GM12801 (cell line): ENCODE results near the gene ZNF71.

Experiments used
- TF ChIP-seq, protein P1 (sequence below): IDR thresholded peaks from one replicate; pipeline ENCODE4 v1.5.1; 2011; ENCODE audit warnings: control low read depth; ENCODE audit not compliant: insufficient read length; ENCODE audit errors: extremely low read depth

ZNF71 gene

DNA sequence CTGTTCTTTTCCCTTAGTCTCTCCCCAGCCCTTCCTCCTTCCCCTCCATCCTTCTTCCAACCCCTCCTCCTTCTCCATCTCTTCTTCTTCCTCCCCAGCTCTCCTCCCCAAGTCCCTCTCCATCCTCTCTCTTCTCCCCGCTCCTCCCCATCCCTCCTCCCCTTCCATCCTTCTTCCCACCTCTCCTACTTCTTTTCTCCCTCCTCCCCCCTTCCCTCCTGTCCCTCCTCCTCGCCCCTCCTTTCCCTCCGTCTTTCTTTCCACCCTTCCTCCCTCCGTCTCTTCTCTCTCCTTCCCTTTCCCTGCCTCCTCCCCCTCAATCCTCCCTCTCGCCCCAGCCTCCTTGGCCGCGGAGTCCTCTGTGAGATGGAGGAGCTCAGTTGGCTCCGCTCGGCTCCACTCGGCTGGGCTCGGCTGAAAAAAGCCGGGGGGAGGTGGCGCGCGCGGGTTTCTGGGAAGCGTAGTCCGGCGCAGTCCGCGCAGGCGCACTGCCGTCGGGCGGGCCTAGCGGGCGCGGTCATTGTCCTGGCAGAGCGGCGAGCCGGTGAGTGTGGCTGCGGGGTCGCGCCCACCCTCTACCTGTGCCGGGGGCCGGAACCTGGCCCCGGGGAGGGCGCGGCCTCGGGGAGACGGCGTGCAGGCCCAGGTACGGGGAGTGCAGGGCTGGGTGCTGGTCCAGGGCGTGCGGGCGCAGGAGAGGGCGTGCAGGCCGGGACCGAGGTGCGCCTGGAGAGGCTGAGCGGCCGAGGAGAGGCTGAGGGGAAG lies at the start of gene ZNF71:
Gene ZNF71, plus strand, starts transcription at position 520 of the 765 bp plus-strand sequence. CDS start 6,257 bp downstream, outside the sequence.
- TF ChIP-seq, protein P1, sequence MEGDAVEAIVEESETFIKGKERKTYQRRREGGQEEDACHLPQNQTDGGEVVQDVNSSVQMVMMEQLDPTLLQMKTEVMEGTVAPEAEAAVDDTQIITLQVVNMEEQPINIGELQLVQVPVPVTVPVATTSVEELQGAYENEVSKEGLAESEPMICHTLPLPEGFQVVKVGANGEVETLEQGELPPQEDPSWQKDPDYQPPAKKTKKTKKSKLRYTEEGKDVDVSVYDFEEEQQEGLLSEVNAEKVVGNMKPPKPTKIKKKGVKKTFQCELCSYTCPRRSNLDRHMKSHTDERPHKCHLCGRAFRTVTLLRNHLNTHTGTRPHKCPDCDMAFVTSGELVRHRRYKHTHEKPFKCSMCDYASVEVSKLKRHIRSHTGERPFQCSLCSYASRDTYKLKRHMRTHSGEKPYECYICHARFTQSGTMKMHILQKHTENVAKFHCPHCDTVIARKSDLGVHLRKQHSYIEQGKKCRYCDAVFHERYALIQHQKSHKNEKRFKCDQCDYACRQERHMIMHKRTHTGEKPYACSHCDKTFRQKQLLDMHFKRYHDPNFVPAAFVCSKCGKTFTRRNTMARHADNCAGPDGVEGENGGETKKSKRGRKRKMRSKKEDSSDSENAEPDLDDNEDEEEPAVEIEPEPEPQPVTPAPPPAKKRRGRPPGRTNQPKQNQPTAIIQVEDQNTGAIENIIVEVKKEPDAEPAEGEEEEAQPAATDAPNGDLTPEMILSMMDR, result no peak

DNA sequence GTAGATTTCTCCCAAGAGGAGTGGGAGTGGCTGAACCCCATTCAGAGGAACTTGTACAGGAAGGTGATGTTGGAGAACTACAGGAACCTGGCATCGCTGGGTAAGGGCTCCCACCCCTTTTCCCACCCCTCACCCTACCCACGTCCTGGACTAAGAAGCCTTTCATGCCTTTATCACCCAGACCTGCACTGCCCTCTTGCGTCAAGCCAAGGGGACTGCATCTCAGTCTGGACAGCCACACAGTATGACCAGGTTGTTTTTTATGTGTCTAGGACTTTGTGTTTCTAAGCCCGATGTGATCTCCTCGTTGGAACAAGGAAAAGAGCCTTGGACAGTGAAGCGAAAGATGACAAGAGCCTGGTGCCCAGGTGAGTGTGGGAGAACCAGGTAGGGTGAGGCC lies 47.6 kb upstream of the ZNF71 start:
- TF ChIP-seq, protein P1, result no peak

GRCh38 chr19:56554272-56554869 lies 40.7 kb upstream of the ZNF71 start:
- TF ChIP-seq, protein P1, result no peak

DNA sequence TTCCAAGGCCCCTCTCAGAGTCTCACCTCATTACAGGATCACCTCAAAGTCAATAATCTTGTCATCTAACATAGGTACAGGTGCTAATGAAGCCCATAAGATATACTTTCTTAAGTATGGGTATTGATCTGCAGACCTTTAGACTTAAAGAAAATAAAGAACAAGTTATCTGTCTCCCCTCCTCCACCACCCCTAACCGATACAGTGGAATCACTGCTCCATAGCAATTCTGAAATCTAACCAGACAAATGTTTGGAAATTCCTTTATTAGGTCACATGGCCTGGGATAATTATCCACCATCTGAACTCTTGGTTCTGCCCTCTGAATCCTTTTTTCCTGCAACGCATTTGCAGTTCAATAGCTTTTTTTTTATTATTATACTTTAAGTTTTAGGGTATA lies 32.3 kb upstream of the ZNF71 start:
- TF ChIP-seq, protein P1, result no peak

DNA sequence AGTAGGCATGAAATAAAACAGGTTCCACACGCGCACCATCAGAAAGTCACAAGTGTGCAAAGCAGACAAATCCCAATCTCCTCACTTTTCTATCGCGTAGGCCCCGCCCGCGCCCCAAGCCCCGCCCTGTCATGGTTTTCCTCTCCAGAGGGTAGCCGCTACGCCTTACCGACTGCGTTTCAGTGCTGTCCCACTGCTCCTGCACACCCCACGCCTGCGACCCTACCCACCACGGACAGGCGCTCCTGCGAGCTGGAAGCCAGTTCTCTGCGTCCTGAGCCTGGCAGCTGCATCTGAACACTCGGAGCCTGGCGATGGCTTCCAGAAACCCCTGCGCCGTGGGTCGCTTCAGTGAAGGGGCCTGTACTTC lies 28.2 kb upstream of the ZNF71 start:
- TF ChIP-seq, protein P1, result no peak

GRCh38 chr19:56567274-56568120 lies 27.6 kb upstream of the ZNF71 start, which contains the start of gene ZNF470:
TSS of gene ZNF470 (plus strand) at chr19:56567468. CDS start at chr19:56570312, 2,844 bp downstream.
- TF ChIP-seq, protein P1, result no peak

DNA sequence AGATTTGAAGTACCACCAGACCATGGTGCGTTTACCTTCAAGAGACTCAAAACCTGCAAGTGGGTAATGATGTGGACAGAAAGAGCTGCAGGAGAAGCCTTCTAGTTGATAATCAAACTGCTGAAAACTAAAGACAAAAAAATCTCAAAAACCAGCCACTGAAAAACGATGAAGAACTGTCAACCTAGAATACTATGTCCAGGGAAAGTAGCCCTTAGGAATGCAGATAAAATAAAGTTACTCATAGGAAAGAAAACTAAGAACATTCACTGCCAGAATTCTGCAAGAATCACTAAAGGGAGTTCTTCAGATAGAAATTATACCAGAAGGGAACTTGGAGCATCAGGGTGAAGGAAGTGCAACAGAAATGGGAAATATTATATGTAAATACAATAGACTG lies 22.5 kb upstream of the ZNF71 start:
- TF ChIP-seq, protein P1, result no peak
